ENCODE data around the gene ULK3.

Gene ULK3

GRCh38 chr15:74808078-74808839 lies 34.7 kb downstream of the ULK3 start:
- no peak overlapping the region for H3K4me3 ChIP-seq (ENCODE audit: low read length)
- DNase-seq (ENCODE audit: low read depth): no peak
- no peak for TF ChIP-seq CTCF (conservative IDR thresholded peaks at IDR 0.05; ENCODE audit: low read depth, low read length)

- DNase-seq (ENCODE audit: low read depth): no peak
- H3K4me3 ChIP-seq (ENCODE audit: low read length): no peak overlapping the region
- TF ChIP-seq CTCF (conservative IDR thresholded peaks at IDR 0.05; ENCODE audit: low read depth, low read length): no peak
These were observed 35.7 kb downstream of the ULK3 start for GRCh38 chr15:74807282-74807681.

GRCh38 chr15:74804935-74805334 lies 38.0 kb downstream of the ULK3 start:
- no peak overlapping the region for H3K4me3 ChIP-seq (ENCODE audit: low read length)
- no peak for TF ChIP-seq CTCF (conservative IDR thresholded peaks at IDR 0.05; ENCODE audit: low read depth, low read length)
- DNase-seq (ENCODE audit: low read depth): no peak

GRCh38 chr15:74802862-74803447 lies 40.0 kb downstream of the ULK3 start:
- H3K4me3 ChIP-seq (ENCODE audit: low read length): no peak overlapping the region
- no peak for TF ChIP-seq CTCF (conservative IDR thresholded peaks at IDR 0.05; ENCODE audit: low read depth, low read length)
- DNase-seq (ENCODE audit: low read depth): no peak

GRCh38 chr15:74802290-74802689 lies 40.7 kb downstream of the ULK3 start:
- no peak for TF ChIP-seq CTCF (conservative IDR thresholded peaks at IDR 0.05; ENCODE audit: low read depth, low read length)
- no peak overlapping the region for H3K4me3 ChIP-seq (ENCODE audit: low read length)
- no peak for DNase-seq (ENCODE audit: low read depth)

GRCh38 chr15:74801311-74801997 lies 41.5 kb downstream of the ULK3 start:
- no peak for TF ChIP-seq CTCF (conservative IDR thresholded peaks at IDR 0.05; ENCODE audit: low read depth, low read length)
- no peak overlapping the region for H3K4me3 ChIP-seq (ENCODE audit: low read length)
- DNase-seq (ENCODE audit: low read depth): no peak

All from retinal pigment epithelial cell (primary cell).